ENCODE results near the gene ARPC1B. TPM values are rescaled to one million over a fixed set of nuclear protein-coding genes. Genes with fewer than 3 reads are reported as not detected.

ARPC1B gene
- total and polyA plus RNA-seq, 9 of the 15 experiments (the other 6 are each of a cell fraction or from before 2014, with no cell fraction given), result 6.7 to 357 (median 211) TPM

DNA sequence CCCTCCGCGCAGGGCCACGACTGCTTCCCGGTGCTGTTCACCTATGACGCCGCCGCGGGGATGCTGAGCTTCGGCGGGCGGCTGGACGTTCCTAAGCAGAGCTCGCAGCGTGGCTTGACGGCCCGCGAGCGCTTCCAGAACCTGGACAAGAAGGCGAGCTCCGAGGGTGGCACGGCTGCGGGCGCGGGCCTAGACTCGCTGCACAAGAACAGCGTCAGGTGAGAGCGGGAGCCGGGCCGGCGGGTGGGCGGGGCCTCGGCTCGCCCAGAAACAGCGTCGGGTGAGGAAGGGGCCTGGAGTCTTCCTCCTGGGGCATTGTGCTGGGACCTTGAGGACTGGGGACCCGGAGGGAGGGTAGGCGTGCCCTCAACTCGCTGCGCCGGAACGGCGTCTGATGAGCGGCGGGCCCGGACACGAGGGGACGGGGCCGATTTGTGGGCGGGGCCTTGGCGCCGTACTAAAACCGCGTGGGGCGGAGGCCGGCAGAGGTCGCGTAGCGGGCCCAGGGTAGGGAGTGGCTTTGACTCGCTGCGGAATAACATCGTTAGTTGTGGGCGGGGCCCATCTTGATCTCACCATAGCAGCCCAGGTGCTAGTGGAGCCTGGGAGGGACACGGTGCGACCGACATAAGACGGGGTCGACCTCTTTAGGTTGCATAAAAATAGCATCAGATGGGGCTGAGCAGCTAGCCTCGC is 18.3 kb downstream of the ARPC1B start (continued):
- TF ChIP-seq L3MBTL2 (IDR thresholded peaks at IDR 0.05) (peak; percentile 21; the same call in 1 of the 2 replicates), HDAC1 (IDR thresholded peaks at IDR 0.05) (peak in 1 of 2 experiments; percentile 21; a peak in 1 of 4 replicates), ERF (CRISPR knock-in tag; IDR thresholded peaks at IDR 0.05) (peak; percentile 82; the same call in 1 of the 2 replicates), MYNN (IDR thresholded peaks at IDR 0.05) (peak; percentile 43; the same call in 1 of the 2 replicates), MYNN (CRISPR knock-in tag; IDR thresholded peaks at IDR 0.05) (no peak), ZNF778 (CRISPR knock-in tag; IDR thresholded peaks at IDR 0.05) (no peak), RBM22 (IDR thresholded peaks at IDR 0.05; ENCODE audit: low read depth, low read length, poor library complexity, severe bottlenecking) (peak; percentile 62), ZNF407 (IDR thresholded peaks at IDR 0.05; ENCODE audit: low read depth) (peak; percentile 82)

All from K562 (cell line).